Astrocyte of the cerebellum (primary cell): Measurements from ENCODE around the gene MTLN.
"Not testable (repeated sequence)": the region's sequence is repeated elsewhere in the genome, so short reads cannot be mapped to it uniquely, and the experiment has no call there.

Experiments
- DNase-seq: peaks from one replicate; pipeline ENCODE4 v3.0.0-alpha.2; 2011; ENCODE audit warnings: low read depth
- H3K4me3 ChIP-seq: 2 replicates; pipeline ENCODE4 v1.5.1; 2011; ENCODE audit warnings: mild to moderate bottlenecking, low read depth, low read length, moderate library complexity
- CTCF ChIP-seq: IDR thresholded peaks from 2 replicates; pipeline ENCODE4 v1.5.1; 2012; ENCODE audit warnings: low read length, low read depth, moderate library complexity, mild to moderate bottlenecking; ENCODE audit errors: missing control alignments
- in situ Hi-C: cut with HindIII; loops from 2 replicates; pipeline ENCODE4 v1.10.0; 2017; ENCODE audit warnings: low sequenced_read_pairs

MTLN gene

GRCh38 chr2:110219496-110220189 is 7.3 kb upstream of the MTLN start:
- no peak for TF ChIP-seq CTCF
- in situ Hi-C loops: no loop called here
- H3K4me3 ChIP-seq: no peak overlapping the region
- DNase-seq: peak; percentile 37

DNA sequence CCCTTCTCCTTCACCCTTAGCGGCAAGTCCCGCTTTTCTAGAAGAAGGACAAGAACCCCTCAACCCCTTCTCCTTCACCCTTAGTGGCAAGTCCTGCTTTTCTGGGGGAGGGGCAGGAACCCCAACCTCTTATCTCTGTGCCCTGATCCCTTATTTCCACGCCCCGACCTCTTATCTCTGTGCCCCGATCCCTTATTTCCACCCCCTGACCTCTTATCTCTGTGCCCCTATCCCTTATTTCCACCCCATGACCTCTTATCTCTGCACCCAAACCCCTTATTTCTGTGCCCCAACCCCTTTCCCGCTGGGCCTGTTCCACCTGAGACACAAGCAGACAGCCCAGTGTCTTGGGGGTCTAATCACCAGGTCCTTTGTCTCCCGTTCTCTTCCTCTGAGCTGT is 6.5 kb upstream of the MTLN start:
- DNase-seq, in situ Hi-C loops, H3K4me3 ChIP-seq: not testable (repeated sequence)

- TF ChIP-seq CTCF: no peak
- no peak for DNase-seq
- in situ Hi-C loops: no loop called here
- H3K4me3 ChIP-seq: no peak overlapping the region
Measured at GRCh38 chr2:110216803-110217202, 4.5 kb upstream of the MTLN start.

DNA sequence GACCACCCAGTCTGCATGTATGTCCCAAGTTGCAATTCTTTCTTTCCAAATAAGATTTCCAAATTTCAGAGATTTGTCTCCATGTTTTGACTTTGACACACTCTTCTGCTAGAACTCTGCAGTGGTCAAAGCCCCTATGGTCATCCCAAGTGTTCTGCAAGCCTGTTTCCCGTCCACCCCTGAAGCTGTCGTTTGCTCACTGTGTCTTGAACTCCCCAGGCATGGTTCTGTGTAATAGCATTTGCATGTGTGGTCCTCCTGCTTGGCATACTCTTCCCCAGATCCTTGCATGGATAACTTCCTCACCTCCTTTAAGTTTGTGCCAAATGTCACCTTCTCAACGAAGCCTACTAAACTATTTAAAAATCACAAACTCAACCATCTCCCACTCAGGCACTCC is 3.9 kb upstream of the MTLN start:
- no peak for DNase-seq
- in situ Hi-C loops: no loop called here
- no peak overlapping the region for H3K4me3 ChIP-seq
- TF ChIP-seq CTCF: no peak

DNA sequence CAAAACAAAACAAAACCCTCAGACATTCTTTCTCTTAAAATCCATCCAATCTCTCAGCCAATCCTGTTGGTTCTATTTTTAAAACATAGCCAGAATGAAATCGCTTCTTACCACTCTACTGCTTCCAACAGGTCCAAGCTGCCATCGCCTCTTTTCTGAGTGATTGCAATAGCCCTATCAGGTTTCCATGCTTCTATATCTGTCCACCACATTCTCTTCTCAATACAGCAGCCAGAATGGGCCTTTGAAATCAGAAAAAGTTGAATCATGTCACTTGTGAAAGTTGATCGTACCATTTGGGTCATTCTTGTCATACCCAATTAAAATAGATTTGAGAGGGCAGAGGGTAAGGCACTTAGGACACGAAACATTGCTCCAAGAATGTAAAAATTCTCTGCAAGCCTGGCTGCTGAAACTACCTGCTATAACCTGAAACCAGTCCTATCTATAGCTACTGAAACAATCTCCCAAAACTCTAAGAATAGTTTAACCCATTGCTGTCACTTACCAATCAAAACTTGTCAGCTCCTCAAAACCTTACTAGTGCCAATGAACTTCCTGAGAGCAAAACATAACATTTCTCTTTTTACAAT is 3.3 kb upstream of the MTLN start:
- TF ChIP-seq CTCF: no peak
- no peak for DNase-seq
- in situ Hi-C loops: no loop called here
- H3K4me3 ChIP-seq: no peak overlapping the region

GRCh38 chr2:110215091-110215490 is 2.7 kb upstream of the MTLN start:
- H3K4me3 ChIP-seq: no peak overlapping the region
- in situ Hi-C loops: no loop called here
- no peak for DNase-seq
- no peak for TF ChIP-seq CTCF

- DNase-seq, in situ Hi-C loops, H3K4me3 ChIP-seq: not testable (repeated sequence)
Measured at GRCh38 chr2:110213522-110213921, 1.2 kb upstream of the MTLN start.
